HG02798 (cell line): Measurements from ENCODE around the gene MLLT10.

Experiments used
- ATAC-seq: cut with Tn5 transposase; IDR thresholded peaks from one replicate; pipeline ENCODE4 v1.9.1; 2021; ENCODE audit warnings: mild to moderate bottlenecking; ENCODE audit not compliant: unreplicated experiment, poor library complexity

The MLLT10 gene

GRCh38 chr10:21533467-21534279, at the start of gene MLLT10:
TSS of gene MLLT10 (plus strand) at chr10:21534232. CDS start at chr10:21534645, 413 bp downstream.
- peak; percentile 91 for ATAC-seq

- no peak for ATAC-seq
Observed at GRCh38 chr10:21487416-21488180, 46.4 kb upstream of the MLLT10 start.

DNA sequence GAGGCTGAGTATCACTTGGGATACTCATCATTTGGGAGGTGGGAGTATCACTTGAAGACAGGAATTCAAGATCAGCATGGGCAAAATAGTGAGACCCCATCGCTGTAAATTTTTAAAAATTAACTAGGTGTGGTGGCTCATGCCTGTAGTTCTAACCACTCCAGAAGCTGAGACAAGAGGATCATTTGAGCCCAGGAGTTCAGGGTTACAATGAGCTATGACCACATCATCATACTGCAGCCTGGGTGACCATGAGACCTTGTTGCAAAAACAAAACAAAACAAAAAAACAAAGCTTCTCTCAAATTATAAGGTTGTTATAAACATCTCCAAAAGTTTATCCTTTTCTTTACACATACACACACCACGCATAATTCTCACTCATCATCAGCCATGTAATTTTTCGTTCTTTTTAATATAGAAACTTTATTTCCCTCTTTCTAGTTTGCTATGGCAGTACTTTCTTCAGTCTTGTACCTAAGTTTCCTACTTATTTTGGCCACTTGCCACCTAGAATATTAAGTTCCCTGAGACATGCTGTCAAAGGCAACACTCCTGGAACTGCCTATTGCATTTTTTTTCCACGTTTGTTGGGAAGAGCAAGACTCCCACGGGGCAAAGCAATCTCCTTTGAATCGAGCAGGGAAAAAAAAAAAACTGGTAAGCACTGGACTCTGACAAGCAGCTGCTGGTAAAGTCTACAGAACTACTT, 45.6 kb upstream of the MLLT10 start:
- no peak for ATAC-seq

DNA sequence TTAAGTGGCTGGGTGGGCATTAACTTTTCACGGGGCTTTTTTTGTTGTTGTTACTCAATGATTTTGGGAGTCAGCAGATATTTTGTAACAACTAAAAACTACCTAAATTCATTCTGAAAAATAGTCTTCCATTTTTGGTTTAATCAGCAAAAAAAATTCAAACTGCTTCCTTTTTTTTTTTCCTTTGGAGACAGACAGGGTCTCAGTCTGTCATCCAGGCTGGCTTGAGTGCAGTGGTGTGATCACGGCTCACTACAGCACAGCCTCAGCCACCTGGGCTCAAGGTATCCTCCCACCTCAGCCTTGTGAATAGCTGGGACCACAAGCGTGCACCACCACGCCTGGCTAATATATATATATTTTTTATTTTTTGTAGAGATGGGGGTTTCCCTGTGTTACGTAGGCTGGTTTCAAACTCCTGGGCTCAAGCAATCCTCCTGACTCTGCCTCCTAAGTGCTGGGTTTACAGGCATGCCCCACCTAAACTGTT, 45.0 kb upstream of the MLLT10 start:
- no peak for ATAC-seq

- ATAC-seq, result no peak
Observed at GRCh38 chr10:21490028-21490710, 43.9 kb upstream of the MLLT10 start.

DNA sequence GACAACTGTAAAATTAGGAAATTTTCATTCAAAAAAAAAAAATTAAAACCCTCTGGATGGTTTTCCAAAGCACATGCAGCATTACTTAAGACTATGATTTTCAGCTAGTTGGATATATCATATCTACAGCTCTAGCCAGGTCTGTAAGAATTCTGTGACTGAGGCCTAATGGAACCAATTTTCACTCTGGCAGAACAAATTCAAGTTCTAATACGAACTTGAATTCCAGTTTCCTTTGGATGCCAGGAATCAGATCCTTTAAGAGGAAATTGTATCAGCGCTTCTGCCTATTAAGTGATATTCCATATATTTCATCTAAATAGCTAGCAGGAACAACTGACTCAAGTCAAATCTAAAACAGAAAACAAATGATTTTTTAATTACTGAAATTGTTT, 43.3 kb upstream of the MLLT10 start:
- ATAC-seq, result no peak

- ATAC-seq, result no peak
Observed at GRCh38 chr10:21492421-21492820, 41.6 kb upstream of the MLLT10 start.

DNA sequence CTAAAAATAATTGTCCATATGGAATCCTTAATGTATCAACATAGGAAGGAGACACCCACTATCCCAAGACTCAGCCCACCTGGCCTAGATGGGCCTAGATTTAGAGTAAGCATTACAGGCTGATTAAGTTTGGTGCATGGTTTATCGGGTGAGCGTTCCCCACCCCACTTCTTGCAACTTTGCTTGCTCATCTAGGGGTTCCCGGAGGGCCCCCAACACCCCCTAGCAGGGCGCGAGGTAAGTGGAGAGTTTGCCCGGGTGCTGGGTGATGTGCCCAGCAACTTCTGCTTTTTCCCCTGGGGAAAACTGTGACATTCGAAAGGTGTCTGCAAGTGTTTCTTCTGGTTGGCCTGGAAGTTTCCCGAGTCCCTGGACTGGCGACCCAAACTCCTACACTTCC, 40.2 kb upstream of the MLLT10 start:
- no peak for ATAC-seq

DNA sequence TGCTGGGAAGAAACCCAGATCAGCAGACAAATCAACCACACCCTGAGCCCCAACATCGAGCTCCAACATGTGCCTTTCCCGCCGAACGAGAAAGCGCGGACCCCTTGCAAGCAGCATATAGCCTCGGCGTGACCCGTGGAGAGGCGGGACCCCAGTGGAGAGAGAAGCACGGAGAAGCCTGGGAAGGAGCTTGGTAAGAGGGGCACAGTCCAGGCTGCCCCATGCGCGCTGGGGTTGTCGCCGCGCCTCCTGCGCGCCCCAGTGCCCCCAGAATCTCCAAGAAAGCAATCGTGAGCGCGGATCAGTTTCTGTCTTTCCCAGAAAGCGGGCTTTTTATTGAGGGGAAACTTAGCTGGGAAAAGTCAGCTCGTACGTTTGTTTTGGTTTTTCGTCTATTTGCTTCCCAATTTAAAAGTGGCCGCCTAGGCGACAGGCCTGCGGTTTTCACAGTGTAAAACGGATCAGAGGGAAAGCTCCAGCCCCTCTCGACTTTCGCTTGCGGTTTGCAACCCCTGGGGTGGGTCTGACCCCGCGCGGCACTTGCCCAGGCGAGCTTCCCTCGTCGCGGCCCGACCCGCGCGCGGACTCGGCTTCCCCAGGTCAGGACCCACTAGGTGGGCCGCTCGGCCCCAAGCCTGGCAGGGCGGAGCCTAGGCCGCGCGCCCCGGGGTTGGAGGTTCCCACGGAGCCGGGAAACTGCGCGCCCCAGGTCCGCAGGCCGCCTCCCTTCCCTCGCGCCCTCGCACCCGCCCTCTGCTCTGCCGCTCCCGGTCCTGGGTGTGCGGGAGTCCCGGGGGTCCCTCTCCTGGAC, 39.6 kb upstream of the MLLT10 start:
- ATAC-seq, result no peak

DNA sequence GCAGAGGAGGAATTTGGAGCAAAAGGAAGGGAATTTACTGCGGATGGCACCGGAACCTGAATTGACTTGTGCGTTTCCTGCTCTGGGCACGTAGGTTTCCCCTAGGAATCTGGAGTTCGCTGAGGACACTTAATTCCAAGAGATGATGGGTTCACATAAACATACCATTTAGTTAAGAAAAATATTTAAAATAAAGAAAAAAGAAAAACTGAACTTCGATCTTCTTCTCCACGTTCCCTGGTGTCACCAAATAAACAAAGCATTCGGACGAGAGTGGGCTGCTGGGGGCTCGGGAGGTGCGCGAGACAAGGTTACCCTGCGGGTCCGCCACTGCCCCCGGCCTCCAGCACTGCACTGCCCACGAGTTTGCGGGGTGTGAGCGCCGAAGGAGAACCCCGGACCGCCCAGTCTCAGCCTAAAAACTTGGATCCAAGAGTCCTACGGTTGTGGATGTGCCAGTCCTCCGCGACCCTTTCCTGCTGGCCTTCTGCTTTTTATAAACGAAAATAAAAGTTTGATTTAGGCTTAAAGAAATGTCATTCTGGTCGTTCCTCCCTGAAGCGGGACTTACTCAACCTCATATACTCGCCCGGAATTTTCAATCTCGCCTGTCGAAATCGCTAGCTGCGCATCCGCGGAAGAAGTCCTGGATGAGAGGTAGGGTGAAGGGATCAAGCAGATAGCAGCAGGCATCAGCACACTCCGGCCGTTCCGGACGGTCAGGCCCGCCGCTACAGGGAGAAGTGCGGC, 38.9 kb upstream of the MLLT10 start:
- peak; percentile 1 for ATAC-seq

DNA sequence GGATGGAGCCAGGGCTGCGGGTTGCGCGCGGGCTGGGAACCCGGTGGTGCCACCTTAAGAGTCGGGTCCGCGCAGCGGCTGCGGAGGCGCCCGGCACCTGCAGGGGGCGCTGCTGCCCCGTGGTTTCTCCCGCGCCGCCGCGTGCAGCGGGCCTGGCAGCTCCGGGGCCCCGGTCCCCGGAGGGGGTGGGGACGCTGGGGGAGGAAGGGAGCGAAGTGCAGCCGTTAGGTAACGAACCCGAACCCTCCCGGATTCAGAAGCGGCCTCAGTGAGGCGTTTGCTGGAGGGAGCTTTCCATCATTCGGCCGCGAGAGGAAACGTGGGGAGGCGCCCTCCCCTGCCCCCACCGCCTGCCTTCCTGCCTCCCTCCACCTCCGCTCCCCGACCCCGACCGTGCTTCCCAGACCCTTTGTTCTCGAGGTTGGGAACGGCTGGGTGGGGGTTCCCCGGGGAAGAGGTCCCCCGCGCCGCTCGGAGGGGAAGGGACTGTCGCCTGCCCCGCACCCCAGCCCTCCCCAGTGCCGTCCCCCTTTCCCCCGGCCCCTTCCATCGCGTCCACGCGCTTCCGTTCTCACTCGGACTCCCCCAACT, 38.2 kb upstream of the MLLT10 start:
- ATAC-seq, result peak; percentile 88

GRCh38 chr10:21496343-21497176, 37.5 kb upstream of the MLLT10 start:
- ATAC-seq, result peak; percentile 48

- no peak for ATAC-seq
Observed at GRCh38 chr10:21497177-21497807, 36.7 kb upstream of the MLLT10 start.

GRCh38 chr10:21498377-21498776, 35.7 kb upstream of the MLLT10 start:
- ATAC-seq, result no peak

- no peak for ATAC-seq
Observed at GRCh38 chr10:21498986-21499385, 35.0 kb upstream of the MLLT10 start.

DNA sequence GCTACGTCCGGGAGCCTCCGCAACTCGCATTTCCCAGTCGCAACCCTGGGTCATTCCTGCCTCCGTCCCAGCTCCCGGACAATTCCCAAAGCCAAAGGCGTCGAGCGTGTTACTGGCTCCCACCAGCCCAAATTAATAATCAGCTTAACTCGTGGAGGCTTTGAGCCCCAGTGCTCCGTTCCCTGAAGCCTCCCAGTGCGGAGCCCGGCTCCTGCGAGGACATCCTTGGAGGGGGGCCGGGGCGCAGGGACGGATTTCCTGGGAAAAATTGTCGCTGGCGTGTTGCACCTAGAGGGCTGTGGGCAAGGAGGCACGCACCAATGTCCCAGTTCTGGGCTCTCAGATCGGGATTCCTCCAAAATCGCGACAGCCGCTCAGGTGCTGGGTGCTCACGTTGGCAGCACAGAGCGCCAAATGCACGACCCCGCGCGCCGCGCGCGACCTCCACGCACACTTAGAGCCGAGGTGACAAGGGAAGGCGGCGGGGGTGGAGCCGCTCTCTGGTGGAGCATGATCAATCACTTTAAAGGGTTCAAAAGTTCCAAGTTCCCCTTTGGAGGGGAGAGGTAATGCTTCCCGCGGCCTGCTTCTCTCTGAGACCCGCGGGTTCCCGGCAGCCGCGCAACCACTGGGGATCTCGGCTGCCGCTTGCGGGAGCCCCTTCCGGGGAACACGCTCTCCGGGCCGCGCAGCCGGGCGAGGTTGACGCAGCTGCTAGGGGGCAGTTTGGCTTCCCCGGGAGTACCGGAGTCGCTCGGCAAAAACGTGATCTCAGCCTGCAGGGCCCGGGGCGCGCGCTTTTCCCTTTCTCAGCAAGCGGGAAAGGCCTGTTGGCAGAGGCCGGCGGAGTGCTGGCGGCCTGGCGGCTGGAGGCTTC, 34.1 kb upstream of the MLLT10 start:
- no peak for ATAC-seq
